Fibroblast of skin of scalp (primary cell): ENCODE results near the gene KAT6B.
"Not testable (repeated sequence)": the region's sequence is repeated elsewhere in the genome, so short reads cannot be mapped to it uniquely, and the experiment has no call there.

Source experiments
- DNase-seq: peaks from one replicate; pipeline ENCODE4 v3.0.0-alpha.2; 2013

Gene KAT6B

GRCh38 chr10:74892839-74893238 is 66.4 kb downstream of the KAT6B start:
- no peak for DNase-seq

GRCh38 chr10:74893329-74893728 is 66.9 kb downstream of the KAT6B start:
- DNase-seq: not testable (repeated sequence)

GRCh38 chr10:74896788-74897527 is 70.6 kb downstream of the KAT6B start:
- no peak for DNase-seq

GRCh38 chr10:74898201-74898976 is 72.0 kb downstream of the KAT6B start:
- DNase-seq: no peak

GRCh38 chr10:74900297-74900696 is 73.9 kb downstream of the KAT6B start:
- DNase-seq: no peak

- no peak for DNase-seq
Measured at GRCh38 chr10:74901301-74901700, 74.9 kb downstream of the KAT6B start.

- no peak for DNase-seq
Measured at GRCh38 chr10:74901867-74902450, 75.6 kb downstream of the KAT6B start.

- DNase-seq: no peak
Measured at GRCh38 chr10:74903491-74903890, 77.1 kb downstream of the KAT6B start.

- DNase-seq: no peak
Measured at GRCh38 chr10:74906611-74907198, 80.3 kb downstream of the KAT6B start.

GRCh38 chr10:74909670-74910069 is 83.3 kb downstream of the KAT6B start:
- peak; percentile 52 for DNase-seq

- no peak for DNase-seq
Measured at GRCh38 chr10:74910241-74910975, 84.0 kb downstream of the KAT6B start.

GRCh38 chr10:74910976-74911350 is 84.6 kb downstream of the KAT6B start:
- peak; percentile 71 for DNase-seq

- no peak for DNase-seq
Measured at GRCh38 chr10:74912182-74912581, 85.8 kb downstream of the KAT6B start.

- DNase-seq: no peak
Measured at GRCh38 chr10:74912682-74913081, 86.3 kb downstream of the KAT6B start.

- DNase-seq: no peak
Measured at GRCh38 chr10:74913377-74913979, 87.1 kb downstream of the KAT6B start.

- DNase-seq: no peak
Measured at GRCh38 chr10:74916283-74916682, 89.9 kb downstream of the KAT6B start.

- DNase-seq: peak; percentile 62
Measured at GRCh38 chr10:74917481-74918077, 91.2 kb downstream of the KAT6B start.

- no peak for DNase-seq
Measured at GRCh38 chr10:74919671-74920070, 93.3 kb downstream of the KAT6B start.

- DNase-seq: not testable (repeated sequence)
Measured at GRCh38 chr10:74921070-74921469, 94.7 kb downstream of the KAT6B start.

- DNase-seq: peak; percentile 23
Measured at GRCh38 chr10:74921744-74922143, 95.3 kb downstream of the KAT6B start.

GRCh38 chr10:74922921-74923320 is 96.5 kb downstream of the KAT6B start:
- DNase-seq: no peak

- DNase-seq: no peak
Measured at GRCh38 chr10:74923556-74923955, 97.2 kb downstream of the KAT6B start.
